Measurements from ENCODE around the gene PLS1.
"Not testable (repeated sequence)": the region's sequence is repeated elsewhere in the genome, so short reads cannot be mapped to it uniquely, and the experiment has no call there.

Gene PLS1

GRCh38 chr3:142746646-142747045, 150.5 kb downstream of the PLS1 start:
- no peaks in the 10 kb centered on the region for H3K27me3 ChIP-seq
- TF ChIP-seq CTCF (IDR thresholded peaks at IDR 0.05): no peak
- H3K27ac ChIP-seq: no peak overlapping the region
- H3K36me3 ChIP-seq: no peaks in the 10 kb centered on the region
- no peaks in the 10 kb centered on the region for H3K4me1 ChIP-seq (ENCODE audit: control insufficient read depth in 1 of 2, insufficient read depth in 1 of 2, low read depth in 1 of 2, low read length in 1 of 2)
- no peaks in the 10 kb centered on the region for H3K9me3 ChIP-seq
- no peak overlapping the region for H3K4me3 ChIP-seq (ENCODE audit: low read depth in 1 of 2, low read length in 1 of 2)

GRCh38 chr3:142750531-142750930, 154.3 kb downstream of the PLS1 start:
- H3K9me3 ChIP-seq: not testable (repeated sequence)

GRCh38 chr3:142752605-142753004, 156.4 kb downstream of the PLS1 start:
- not testable (repeated sequence) for H3K4me3 ChIP-seq (ENCODE audit: low read depth in 1 of 2, low read length in 1 of 2); H3K36me3 ChIP-seq; H3K9me3 ChIP-seq; H3K4me1 ChIP-seq (ENCODE audit: control insufficient read depth in 1 of 2, insufficient read depth in 1 of 2, low read depth in 1 of 2, low read length in 1 of 2); H3K27ac ChIP-seq; H3K27me3 ChIP-seq

More at GRCh38 chr3:142750531-142750930, 154.3 kb downstream of the PLS1 start:
- H3K36me3 ChIP-seq; H3K27me3 ChIP-seq; H3K4me1 ChIP-seq (ENCODE audit: control insufficient read depth in 1 of 2, insufficient read depth in 1 of 2, low read depth in 1 of 2, low read length in 1 of 2); H3K4me3 ChIP-seq (ENCODE audit: low read depth in 1 of 2, low read length in 1 of 2); H3K27ac ChIP-seq: not testable (repeated sequence)

GRCh38 chr3:142754494-142754893, 158.3 kb downstream of the PLS1 start:
- no peaks in the 10 kb centered on the region for H3K9me3 ChIP-seq
- H3K27me3 ChIP-seq: no peaks in the 10 kb centered on the region
- no peaks in the 10 kb centered on the region for H3K36me3 ChIP-seq
- no peaks in the 10 kb centered on the region for H3K4me1 ChIP-seq (ENCODE audit: control insufficient read depth in 1 of 2, insufficient read depth in 1 of 2, low read depth in 1 of 2, low read length in 1 of 2)
- H3K27ac ChIP-seq: no peak overlapping the region
- TF ChIP-seq CTCF (IDR thresholded peaks at IDR 0.05): no peak
- no peak overlapping the region for H3K4me3 ChIP-seq (ENCODE audit: low read depth in 1 of 2, low read length in 1 of 2)
